Parathyroid adenoma (tissue), 2 donors: ENCODE measurements around the gene DCST1.

Experiments used
- H2AFZ ChIP-seq: fragments of 300-600 bp; sonication (generic); one replicate; pipeline ENCODE4 v1.7.0; 2017; ENCODE audit warnings: antibody characterized with exemption, mild to moderate bottlenecking
- H3K27ac ChIP-seq: fragments of 300-600 bp; sonication (generic); one replicate; pipeline ENCODE4 v1.7.0; 2017
- H3K27me3 ChIP-seq: fragments of 300-600 bp; sonication (generic); one replicate; pipeline ENCODE4 v1.7.0; 2017; ENCODE audit warnings: low read length; ENCODE audit not compliant: control insufficient read depth, insufficient read depth
- H3K36me3 ChIP-seq: fragments of 300-600 bp; sonication (generic); one replicate; pipeline ENCODE4 v1.7.0; 2017; ENCODE audit warnings: low read length; ENCODE audit not compliant: control insufficient read depth, insufficient read depth
- H3K4me1 ChIP-seq: fragments of 300-600 bp; sonication (generic); one replicate; pipeline ENCODE4 v1.7.0; 2017; ENCODE audit warnings: control low read depth
- H3K4me2 ChIP-seq: fragments of 300-600 bp; sonication (generic); one replicate; pipeline ENCODE4 v1.7.0; 2017; ENCODE audit warnings: low read length
- H3K4me3 ChIP-seq: fragments of 300-600 bp; sonication (generic); one replicate; pipeline ENCODE4 v1.7.0; 2017; ENCODE audit warnings: low read depth, low read length
- H3K79me2 ChIP-seq: fragments of 300-600 bp; sonication (generic); one replicate; pipeline ENCODE4 v1.7.0; 2017; ENCODE audit warnings: control low read depth
- H3K9ac ChIP-seq: fragments of 300-600 bp; sonication (generic); one replicate; pipeline ENCODE4 v1.7.0; 2017; ENCODE audit warnings: mild to moderate bottlenecking
- H3K9me3 ChIP-seq: fragments of 300-600 bp; sonication (generic); one replicate; pipeline ENCODE4 v1.7.0; 2017; ENCODE audit warnings: low read length; ENCODE audit not compliant: control insufficient read depth
- CTCF ChIP-seq: fragments of 300-600 bp; sonication (generic); IDR thresholded peaks from one replicate; pipeline ENCODE4 v1.7.0; 2017; ENCODE audit warnings: antibody characterized with exemption, mild to moderate bottlenecking
- donor health status: primary hyperparathyroidism.

Gene DCST1

GRCh38 chr1:155075535-155075934 lies 41.9 kb downstream of the DCST1 start:
- Histone ChIP-seq H3K4me2 (no peak overlapping the region), H3K36me3 (no peaks in the 10 kb centered on the region), H3K9ac (no peak overlapping the region), H2AFZ (no peak overlapping the region), H3K79me2 (no peaks in the 10 kb centered on the region), H3K4me1 (peaks cover 2% of the 10 kb centered on the region), H3K4me3 (no peak overlapping the region), H3K9me3 (no peaks in the 10 kb centered on the region), H3K27ac (no peak overlapping the region), H3K27me3 (no peaks in the 10 kb centered on the region)
- TF ChIP-seq CTCF = no peak

DNA sequence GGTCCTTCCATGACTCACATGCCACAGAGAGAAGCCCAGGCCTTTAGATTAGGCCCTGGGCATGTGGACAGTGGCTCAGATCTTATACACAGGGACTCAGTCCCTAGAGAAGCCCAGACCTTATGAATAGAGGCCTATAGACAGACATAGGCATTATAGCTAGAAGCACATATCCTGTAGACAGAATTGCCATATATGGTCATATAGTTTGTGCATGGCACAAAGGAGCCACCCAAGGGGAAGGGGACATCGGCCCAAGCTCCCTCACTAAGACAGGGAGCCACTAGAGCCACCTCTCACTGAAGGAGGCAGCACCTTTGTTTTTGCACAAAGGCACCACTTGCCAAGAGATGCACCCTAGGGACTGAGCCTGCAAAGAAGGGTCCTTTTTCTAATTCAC lies 42.7 kb downstream of the DCST1 start:
- Histone ChIP-seq H3K27ac (no peak overlapping the region), H3K4me1 (peaks cover 2% of the 10 kb centered on the region), H3K4me3 (no peak overlapping the region), H3K79me2 (no peaks in the 10 kb centered on the region), H2AFZ (no peak overlapping the region), H3K4me2 (no peak overlapping the region), H3K27me3 (no peaks in the 10 kb centered on the region), H3K9ac (no peak overlapping the region), H3K36me3 (no peaks in the 10 kb centered on the region), H3K9me3 (no peaks in the 10 kb centered on the region)
- no peak for TF ChIP-seq CTCF

DNA sequence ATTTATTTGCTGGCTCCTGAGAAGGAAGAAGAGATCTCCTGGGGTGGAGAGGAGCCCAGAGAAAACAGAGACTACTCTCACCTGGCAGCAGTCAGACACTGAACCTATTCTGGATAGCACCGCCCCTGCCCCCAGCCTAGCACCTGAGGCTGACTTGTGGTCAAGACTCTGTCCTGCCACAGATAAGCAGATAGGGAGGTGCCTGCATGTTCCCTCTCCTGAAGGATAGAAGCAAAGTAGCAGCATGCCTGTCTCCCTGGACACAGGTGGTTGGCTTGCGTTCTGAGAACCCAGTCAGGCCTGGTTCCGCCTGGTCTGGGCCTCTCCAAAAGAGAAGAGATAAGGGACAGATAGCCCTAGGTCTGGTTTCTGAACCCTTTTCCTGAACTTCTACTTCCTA lies 43.7 kb downstream of the DCST1 start:
- H2AFZ ChIP-seq = no peak overlapping the region
- H3K79me2 ChIP-seq = no peaks in the 10 kb centered on the region
- H3K27ac ChIP-seq = no peak overlapping the region
- no peaks in the 10 kb centered on the region for H3K9me3 ChIP-seq
- H3K4me2 ChIP-seq = peak overlapping the region; percentile 84
- no peak overlapping the region for H3K9ac ChIP-seq
- no peaks in the 10 kb centered on the region for H3K36me3 ChIP-seq
- no peak for TF ChIP-seq CTCF
- H3K4me1 ChIP-seq = peaks cover 2% of the 10 kb centered on the region
- H3K27me3 ChIP-seq = no peaks in the 10 kb centered on the region
- H3K4me3 ChIP-seq = peak overlapping the region; percentile 14

DNA sequence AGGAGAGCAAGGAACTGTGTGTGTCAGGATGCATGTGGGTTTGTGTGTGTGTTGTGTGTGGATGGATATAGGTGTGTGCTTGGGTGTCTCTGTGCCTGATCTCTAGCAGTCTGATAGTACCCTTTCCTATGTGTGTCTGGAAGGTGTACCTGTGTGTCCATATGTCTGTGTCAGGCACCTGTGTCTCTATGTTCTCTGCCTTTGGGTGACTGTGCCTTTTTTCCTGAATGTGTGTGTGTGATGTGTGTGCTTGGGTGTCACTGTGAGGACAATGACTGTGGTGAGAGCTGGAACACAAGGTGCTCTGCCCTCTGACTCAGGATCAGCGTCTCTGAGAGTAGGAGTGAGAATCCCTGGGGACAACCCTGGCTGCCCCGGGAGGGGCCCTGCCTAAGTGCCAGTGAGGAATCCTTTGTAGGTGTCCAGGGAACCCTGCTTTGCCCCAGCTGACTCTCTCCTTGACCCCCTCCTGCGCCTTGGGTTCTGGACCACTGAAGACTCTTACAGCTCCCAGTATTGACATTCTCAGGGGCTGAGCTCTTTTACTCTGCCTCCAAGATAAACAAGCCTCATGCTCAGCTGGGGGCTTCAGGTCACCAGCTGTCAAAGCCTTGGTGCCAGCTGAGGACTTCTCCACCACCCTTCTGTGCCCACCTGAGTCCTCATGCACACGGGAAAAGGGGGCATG lies 44.3 kb downstream of the DCST1 start:
- Histone ChIP-seq H3K4me2 (peak overlapping the region; percentile 84), H3K36me3 (no peaks in the 10 kb centered on the region), H3K27ac (no peak overlapping the region), H3K79me2 (no peaks in the 10 kb centered on the region), H3K9me3 (no peaks in the 10 kb centered on the region), H2AFZ (no peak overlapping the region), H3K4me1 (peaks cover 2% of the 10 kb centered on the region), H3K27me3 (no peaks in the 10 kb centered on the region), H3K4me3 (peak overlapping the region; percentile 14), H3K9ac (no peak overlapping the region)
- no peak for TF ChIP-seq CTCF
